Left ventricle myocardium superior (tissue), 1 donor: ENCODE results near the gene UBE2S. TPM values are rescaled to one million over a fixed set of nuclear protein-coding genes. Genes with fewer than 3 reads are reported as not detected.
A peak's percentile ranks its signal among the peaks of the same experiment; 100 is the strongest.
"Not testable (repeated sequence)": the region's sequence is repeated elsewhere in the genome, so short reads cannot be mapped to it uniquely, and the experiment has no call there.

Experiments used
- ATAC-seq: fragments of 200-7000 bp; cut with Tn5 transposase; one replicate; pipeline ENCODE4 v1.9.1; 2020; ENCODE audit warnings: mild to moderate bottlenecking, moderate library complexity
- DNase-seq: peaks from one replicate; pipeline ENCODE4 v3.0.0-alpha.2; 2020
- intact Hi-C: fragments of 100-400 bp; cut with micrococcal nuclease; formaldehyde crosslinking; loops from one replicate; pipeline ENCODE4 v1.11.0; 2022
- long read RNA-seq: library from polyadenylated mRNA; unstranded; transcript quantifications from one replicate; pipeline ENCODE4 v2.0.0, GENCODE V29; 2021
- total RNA-seq: library from RNA; stranded (reverse); fragmentation: NEBNext Ultra II Directional; extraction: Animal tissue kit (Norgen Biotek cat#: 25700); gene quantifications from one replicate; pipeline ENCODE4 v1.2.1, GENCODE V29; 2021
- donor health status: DM: no; HTN: yes; CAD: no; lungs with severe emphysema.

The UBE2S gene
- total RNA-seq: 24.5 TPM
- long read RNA-seq, transcript UBE2S-201 (4 exons, 2,548 nt): major isoform, 63 of 66 reads
- long read RNA-seq, partial matches to known transcripts: 1 of 66 reads
- long read RNA-seq, other reads (novel, unspliced or antisense): 2 of 66 reads

GRCh38 chr19:55407550-55407799, at the start of gene UBE2S:
TSS of gene UBE2S (minus strand) at chr19:55407788. CDS start at chr19:55407589, 199 bp downstream.
- intact Hi-C loops, ATAC-seq, DNase-seq: not testable (repeated sequence)

GRCh38 chr19:55456347-55456746, 48.8 kb upstream of the UBE2S start:
- intact Hi-C loops: no loop called here
- ATAC-seq: no peak
- DNase-seq: no peak

- ATAC-seq: no peak
These were observed 48.1 kb upstream of the UBE2S start for GRCh38 chr19:55455576-55456235.

GRCh38 chr19:55454787-55455243, 47.2 kb upstream of the UBE2S start:
- no peak for DNase-seq
- peak; percentile 7 for ATAC-seq
- intact Hi-C loops: no loop called here

More at GRCh38 chr19:55455576-55456235, 48.1 kb upstream of the UBE2S start:
- intact Hi-C loops: no loop called here
- DNase-seq: no peak

- intact Hi-C loops: no loop called here
- no peak for ATAC-seq
- no peak for DNase-seq
These were observed 46.1 kb upstream of the UBE2S start for GRCh38 chr19:55453511-55454260.

GRCh38 chr19:55452749-55453346, 45.3 kb upstream of the UBE2S start:
- intact Hi-C loops: no loop called here

GRCh38 chr19:55451965-55452748, 44.6 kb upstream of the UBE2S start:
- DNase-seq: no peak
- ATAC-seq: no peak
- intact Hi-C loops: no loop called here

More at GRCh38 chr19:55452749-55453346, 45.3 kb upstream of the UBE2S start:
- peak; percentile 76 for DNase-seq
- ATAC-seq: peak; percentile 74

- no peak for ATAC-seq
- intact Hi-C loops: no loop called here
- DNase-seq: no peak
These were observed 43.8 kb upstream of the UBE2S start for GRCh38 chr19:55451163-55451964.

GRCh38 chr19:55449469-55449868, 41.9 kb upstream of the UBE2S start:
- intact Hi-C loops: no loop called here
- no peak for DNase-seq
- ATAC-seq: no peak

- ATAC-seq, intact Hi-C loops, DNase-seq: not testable (repeated sequence)
These were observed 40.5 kb upstream of the UBE2S start for GRCh38 chr19:55448175-55448490.

- DNase-seq (no peak), ATAC-seq (peak; percentile 53)
- intact Hi-C loops: no loop called here
These were observed 40.0 kb upstream of the UBE2S start for GRCh38 chr19:55447421-55448174.

GRCh38 chr19:55446060-55446459, 38.5 kb upstream of the UBE2S start:
- DNase-seq: no peak
- intact Hi-C loops: no loop called here
- no peak for ATAC-seq

- no peak for ATAC-seq
- DNase-seq: no peak
- intact Hi-C loops: no loop called here
These were observed 37.1 kb upstream of the UBE2S start for GRCh38 chr19:55444646-55445045.

- DNase-seq: no peak
- no peak for ATAC-seq
- intact Hi-C loops: no loop called here
These were observed 36.4 kb upstream of the UBE2S start for GRCh38 chr19:55443824-55444480.

- DNase-seq (no peak), ATAC-seq (no peak)
- intact Hi-C loops: no loop called here
These were observed 35.6 kb upstream of the UBE2S start, which contains the start of gene SHISA7 for GRCh38 chr19:55443045-55443823. TSS of gene SHISA7 (minus strand) at chr19:55443300. CDS start at chr19:55442863, 437 bp downstream.

GRCh38 chr19:55442372-55442961, 34.9 kb upstream of the UBE2S start:
- DNase-seq: no peak
- intact Hi-C loops: no loop called here
- ATAC-seq: no peak
